GM03348 (cell line): ENCODE data around the gene MED15.

Experiments used
- DNase-seq: peaks from one replicate; pipeline ENCODE4 v3.0.0; 2012; ENCODE audit warnings: low spot score

The MED15 gene

DNA sequence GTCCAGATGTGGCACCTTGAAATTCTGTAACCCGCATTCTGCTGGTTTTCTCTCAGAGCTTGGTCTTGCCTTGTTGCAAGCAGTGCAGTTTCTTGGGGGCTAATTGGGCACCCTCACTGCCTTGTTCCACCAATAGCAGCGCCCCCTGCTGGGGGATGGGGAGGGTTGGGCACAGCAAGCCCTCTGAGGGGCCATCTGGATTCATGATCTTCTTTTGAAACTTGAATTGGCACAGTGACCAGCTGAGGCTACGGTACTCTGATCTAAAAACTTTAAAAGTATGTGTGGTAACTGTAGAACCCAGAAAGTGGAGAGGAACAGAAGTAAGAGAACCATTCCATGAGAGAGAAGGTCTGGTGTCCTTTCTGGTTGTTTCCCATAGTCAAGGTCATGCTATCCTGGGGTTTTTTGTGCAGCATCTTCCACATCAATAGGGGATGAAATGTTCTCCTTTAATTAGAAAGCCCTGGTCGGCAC is 64.2 kb downstream of the MED15 start:
- peak; percentile 62 for DNase-seq

GRCh38 chr22:20572132-20572802 is 64.9 kb downstream of the MED15 start:
- DNase-seq = no peak

GRCh38 chr22:20573176-20573832 is 65.9 kb downstream of the MED15 start:
- DNase-seq = no peak

DNA sequence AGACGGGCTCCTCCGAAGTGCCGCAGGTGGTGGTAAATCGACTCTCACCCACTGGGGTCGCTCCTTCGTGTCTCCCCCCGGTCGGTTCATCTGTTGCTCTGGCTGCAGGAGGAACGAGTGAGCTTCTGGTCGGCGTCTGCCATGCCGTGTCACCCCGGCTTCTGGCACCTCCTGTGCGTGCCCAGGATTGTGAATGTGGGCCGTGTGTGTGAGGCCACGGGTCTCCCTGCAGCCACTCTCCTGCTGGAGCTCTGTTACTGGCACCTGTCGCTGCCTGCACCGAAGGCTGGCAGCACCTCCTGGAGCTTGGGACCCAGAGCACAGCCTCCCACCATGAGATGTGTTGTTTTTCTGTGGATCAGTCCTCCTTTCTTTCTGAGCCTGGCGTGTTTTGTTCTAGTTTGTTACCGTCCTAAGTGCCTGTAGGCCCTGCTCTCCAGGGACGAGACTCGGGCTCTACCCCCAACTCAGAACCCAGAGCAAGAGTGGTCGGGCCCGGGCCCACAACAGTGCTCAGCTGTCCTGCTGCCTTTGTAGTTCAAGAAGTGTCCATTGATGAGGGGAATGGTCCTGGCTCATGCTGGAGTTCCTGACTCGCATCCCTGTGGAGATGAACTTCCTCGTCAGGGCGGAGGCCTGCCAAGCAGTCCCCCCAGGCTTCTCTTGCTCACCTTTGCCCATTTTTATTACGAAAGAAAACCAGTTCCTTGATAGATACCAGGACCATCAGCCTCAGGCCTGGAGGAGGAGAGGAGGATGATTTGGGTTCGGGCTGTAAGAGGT is 66.6 kb downstream of the MED15 start:
- no peak for DNase-seq

DNA sequence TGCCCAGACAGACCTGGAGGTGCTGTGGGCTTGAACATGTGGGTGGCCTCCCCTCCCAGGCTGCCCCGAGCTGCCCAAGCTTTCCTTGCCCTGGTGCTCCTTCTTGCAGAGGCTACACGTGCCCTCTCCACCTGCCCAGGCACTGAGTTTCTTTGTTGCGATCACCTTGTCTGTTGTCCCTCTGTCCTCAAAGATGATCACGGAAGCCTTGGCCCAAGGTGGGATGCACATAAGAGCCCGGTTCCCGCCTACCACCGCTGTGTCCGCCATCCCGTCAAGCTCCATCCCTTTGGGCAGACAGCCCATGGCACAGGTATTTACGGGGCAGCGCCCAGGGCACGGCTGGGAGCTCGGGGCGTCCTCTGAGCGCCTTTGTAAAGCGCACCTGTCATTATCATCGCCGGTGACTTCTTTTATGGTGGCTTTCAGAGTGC is 67.5 kb downstream of the MED15 start:
- no peak for DNase-seq

DNA sequence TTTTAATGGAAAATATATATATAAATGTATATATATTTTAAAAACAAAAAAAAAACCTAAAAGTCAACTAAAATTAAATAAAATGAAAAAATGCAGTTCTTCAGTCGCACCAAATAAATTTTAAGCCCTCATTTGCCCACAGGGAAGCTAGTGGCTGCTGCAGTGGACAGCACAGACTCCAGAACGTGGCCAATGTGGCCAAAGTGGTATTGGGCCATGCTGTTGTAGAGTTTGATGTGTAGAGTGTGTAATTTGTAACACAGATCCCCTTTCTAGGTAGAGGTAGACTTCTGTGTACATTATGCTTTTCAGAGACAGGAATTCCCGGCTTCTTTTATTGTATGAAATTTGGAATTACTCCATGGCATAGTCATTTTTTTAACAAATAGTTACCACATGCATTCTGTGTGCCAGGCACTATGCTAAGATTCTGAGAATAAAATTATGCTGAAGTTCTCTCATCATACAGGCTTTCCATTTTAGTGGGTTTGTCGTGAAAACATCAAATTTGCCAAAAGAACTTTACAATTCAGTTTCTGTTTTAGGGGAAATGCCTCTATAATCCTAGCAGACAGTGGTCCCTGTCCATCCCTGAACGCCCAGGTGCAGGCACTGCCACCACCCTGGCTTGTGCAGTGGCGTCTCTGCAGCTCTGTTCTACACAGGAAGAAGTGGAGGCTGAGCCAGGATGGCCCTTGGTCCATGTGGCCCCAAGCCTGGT is 68.5 kb downstream of the MED15 start:
- no peak for DNase-seq

DNA sequence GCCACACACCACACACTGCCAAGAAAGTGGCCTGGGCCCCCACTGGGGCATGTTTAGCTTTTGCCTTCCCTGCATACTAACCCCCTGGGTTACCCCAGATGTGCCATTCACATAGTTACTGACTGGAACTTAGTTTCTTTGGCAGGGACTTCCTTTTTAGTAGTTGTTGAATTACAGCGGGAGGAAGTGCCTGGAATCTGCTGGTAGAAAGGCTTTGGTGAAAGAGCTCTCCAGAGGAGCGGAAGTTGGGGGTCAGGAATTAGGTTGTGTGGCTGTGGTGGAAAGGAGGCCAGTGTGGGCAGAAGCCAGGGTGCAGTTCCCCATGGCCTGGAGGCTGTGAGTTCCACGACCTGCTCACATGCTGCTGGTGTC is 69.0 kb downstream of the MED15 start:
- no peak for DNase-seq

DNA sequence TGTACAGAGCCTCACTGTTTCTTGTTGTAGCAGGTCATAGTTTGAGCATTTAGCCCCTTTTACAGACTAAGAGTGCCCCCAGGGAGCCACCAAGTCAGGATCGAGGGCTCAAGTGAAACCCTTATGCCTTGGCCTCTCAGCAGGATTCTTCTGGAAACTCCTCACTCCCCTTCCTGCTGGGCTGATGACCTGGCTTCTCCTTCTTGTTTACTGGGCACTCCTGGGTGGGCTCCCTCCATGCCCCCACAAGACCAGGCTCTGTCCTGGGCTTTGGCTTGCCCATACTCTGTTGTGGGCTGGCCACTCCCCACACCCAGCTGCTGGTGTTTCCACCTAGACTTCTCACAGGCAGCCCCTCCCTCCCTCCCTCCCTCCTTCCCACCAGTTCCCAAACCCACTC is 69.6 kb downstream of the MED15 start:
- DNase-seq = no peak

- no peak for DNase-seq
These were observed 70.2 kb downstream of the MED15 start for GRCh38 chr22:20577549-20577975.

GRCh38 chr22:20578192-20578591 is 70.8 kb downstream of the MED15 start:
- DNase-seq = no peak

GRCh38 chr22:20578707-20579106 is 71.3 kb downstream of the MED15 start:
- no peak for DNase-seq

DNA sequence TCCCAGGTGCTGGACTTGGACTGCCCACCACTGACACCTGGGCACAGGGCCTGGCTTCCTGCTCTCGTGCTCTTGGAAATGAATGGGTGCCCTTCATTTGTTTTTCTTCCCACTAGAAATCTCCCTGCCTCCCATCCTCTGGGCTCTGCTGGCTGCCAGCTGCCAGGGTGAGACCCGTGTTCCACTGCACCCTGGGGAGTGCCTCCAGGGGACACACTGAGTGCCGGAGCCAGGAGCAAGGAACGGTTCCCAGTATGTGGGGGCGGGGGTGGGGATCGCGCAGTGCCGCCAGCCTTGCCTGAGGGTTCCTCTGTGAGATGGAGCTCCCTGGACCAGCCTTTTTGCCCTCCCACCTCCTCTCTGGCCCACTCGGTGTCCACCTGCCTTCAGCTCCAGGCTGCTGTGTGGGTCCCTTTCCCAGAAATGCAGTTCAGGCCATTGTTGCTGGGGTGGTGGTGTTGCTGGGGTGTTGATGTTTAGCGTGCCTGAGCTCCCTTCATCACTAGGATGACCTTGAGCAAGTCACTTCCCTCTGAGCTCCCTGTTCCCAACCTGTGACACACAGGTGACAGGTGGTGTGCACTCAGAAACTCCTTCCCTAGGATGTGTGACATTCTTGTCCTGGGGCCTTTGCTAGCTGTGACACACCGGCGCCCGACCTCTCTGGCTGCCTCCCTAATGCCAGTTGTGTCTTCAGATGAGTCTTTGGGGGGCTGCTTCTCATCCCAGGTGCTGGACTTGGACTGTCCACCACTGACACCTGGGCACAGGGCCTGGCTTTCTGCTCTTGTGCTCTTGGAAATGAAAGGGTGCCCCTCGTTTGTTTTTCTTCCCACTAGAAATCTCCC is 72.1 kb downstream of the MED15 start:
- no peak for DNase-seq

DNA sequence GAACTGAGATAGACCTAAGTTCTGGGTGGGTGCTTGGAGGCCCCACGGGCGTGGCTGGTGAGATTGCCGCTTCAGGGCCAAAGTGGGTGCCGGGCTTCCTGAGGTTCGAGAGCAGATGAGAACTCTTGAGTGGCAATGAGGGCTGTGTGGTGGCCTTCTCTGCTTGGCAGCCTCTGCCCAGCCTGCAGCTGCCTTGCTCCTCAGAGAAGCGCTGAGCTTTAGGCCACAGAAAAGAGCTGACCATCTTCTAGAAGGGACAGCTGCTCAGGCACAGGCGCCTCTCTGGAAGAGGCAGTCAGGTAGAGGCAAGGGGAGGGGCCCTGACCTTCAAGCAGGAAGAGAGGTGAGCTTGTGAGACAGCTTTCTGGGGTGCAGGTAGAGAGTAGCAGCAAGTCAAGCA is 72.8 kb downstream of the MED15 start:
- DNase-seq = no peak

DNA sequence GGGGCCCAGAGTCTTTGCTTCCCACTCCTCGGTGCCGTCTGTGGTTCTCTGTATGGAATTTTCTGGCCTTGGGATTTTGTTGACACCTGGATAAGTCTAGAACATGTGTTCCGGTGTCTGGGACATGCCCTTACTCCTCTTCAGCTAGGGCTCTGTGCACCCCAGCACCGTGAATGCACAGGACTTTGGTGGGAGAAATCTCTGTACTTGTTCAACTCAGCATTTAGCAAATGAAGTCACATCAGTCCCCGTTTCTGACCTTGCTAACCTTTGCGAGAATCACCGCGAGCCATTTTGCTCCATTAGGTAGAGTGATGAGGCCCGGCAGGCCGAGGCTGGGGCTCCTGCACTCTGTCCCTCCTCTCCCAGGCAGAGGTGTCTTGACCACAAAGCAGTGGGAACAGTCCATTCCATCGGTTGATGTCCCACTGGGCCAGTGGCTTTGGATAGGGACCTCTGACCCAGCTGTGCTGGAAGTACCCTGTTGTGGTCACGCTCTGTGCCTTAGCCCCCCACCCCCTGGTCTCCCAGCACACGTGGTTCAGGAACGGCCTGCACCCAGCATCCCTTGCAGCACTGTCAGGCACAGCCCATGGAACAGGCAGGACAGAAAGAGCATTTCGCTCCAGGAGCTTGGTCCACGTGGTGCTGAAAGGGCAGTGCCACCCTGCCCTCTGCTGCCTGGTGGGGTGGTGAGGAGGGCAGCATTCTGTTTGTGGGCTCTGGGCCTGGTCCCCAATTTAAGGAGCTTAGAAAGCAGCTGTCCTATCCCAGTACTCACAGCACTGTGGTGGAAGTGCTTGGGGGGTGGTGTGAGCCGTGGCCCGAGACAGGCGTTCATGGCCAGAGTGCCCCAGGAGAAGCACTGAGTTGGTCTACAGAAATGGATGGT is 73.4 kb downstream of the MED15 start:
- no peak for DNase-seq

- no peak for DNase-seq
These were observed 74.2 kb downstream of the MED15 start for GRCh38 chr22:20581503-20582170.

DNA sequence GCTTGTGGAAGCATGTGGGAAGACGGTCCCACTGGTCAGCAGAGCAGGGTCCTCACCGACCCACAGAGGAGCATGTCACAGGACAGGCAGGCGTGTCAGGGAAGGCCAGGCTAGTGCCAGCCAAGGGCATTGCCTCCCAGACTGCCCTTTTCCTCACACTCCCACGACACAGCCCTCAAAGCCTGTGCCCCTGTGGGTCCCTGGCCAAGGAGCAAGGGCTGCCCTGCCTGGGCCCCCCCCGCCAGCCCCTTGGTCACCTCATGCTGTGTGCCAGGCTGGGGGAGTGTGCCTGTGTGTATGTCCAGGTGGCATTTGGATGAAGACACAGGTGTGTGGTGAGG is 74.7 kb downstream of the MED15 start:
- no peak for DNase-seq

- DNase-seq = no peak
These were observed 75.3 kb downstream of the MED15 start for GRCh38 chr22:20582520-20583361.

DNA sequence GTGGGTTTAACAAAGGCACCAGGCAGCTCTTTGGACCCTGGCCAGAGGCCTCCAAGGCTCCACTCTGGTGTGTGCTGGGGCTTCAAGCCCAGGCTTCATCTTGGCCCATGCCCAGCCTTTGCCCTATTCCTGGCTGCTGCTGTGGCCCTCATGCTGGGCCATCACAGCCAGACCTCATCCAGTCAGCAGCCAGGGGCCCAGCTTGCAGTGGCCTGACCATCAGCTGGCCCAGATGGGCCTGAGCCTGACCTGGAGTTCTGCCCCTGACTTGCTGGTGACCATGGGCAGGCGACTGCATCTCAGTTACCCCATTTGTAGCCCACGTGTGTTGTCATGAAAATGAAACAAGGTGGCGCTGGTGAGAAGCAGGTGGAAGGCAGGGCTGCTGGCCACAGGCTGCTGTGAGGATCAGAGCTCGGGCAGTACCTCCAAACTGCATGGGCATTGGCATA is 76.1 kb downstream of the MED15 start:
- DNase-seq = no peak
